Lower leg skin (tissue), 3 donors: Measurements from ENCODE around the gene PCDH9.

Experiments used
- CTCF ChIP-seq, 3 donors: fragments of 450-650 bp; IDR thresholded peaks; one replicate each; pipeline ENCODE4 v1.5.1; 2016; ENCODE audit warnings: antibody characterized with exemption in 3 of 3, mild to moderate bottlenecking in 3 of 3, moderate library complexity in 2 of 3
- POLR2A ChIP-seq, 2 donors: fragments of 450-650 bp; IDR thresholded peaks; one replicate each; pipeline ENCODE4 v1.6.1; 2016 to 2017; ENCODE audit warnings: antibody characterized with exemption in 2 of 2, mild to moderate bottlenecking in 1 of 2, moderate library complexity in 1 of 2

GRCh38 chr13:66659286-66659685 lies 570.9 kb downstream of the PCDH9 start:
- TF ChIP-seq CTCF (IDR thresholded peaks at IDR 0.05) (no peak), POLR2A (IDR thresholded peaks at IDR 0.05) (no peak)
